SH-SY5Y (cell line): Measurements from ENCODE around the gene MIOX.

Source experiments
- GATA2 ChIP-seq: IDR thresholded peaks from 2 replicates; pipeline ENCODE4 v1.6.1; 2011; ENCODE audit warnings: mild to moderate bottlenecking, low read depth, low read length
- GATA3 ChIP-seq: IDR thresholded peaks from 2 replicates; pipeline ENCODE4 v1.6.1; 2011; ENCODE audit warnings: low read depth, mild to moderate bottlenecking, low read length, moderate library complexity

GRCh38 chr22:50505276-50505775 is 18.7 kb downstream of the MIOX start:
- TF ChIP-seq GATA2, result no peak
- no peak for TF ChIP-seq GATA3
